ENCODE measurements around the gene FTSJ1. TPM values are rescaled to one million over a fixed set of nuclear protein-coding genes. Genes with fewer than 3 reads are reported as not detected.

The FTSJ1 gene
- total and polyA plus RNA-seq, 2 of the 8 experiments (the other 6 are each of a cell fraction or from before 2014, with no cell fraction given) = 62.4 to 80.4 TPM

DNA sequence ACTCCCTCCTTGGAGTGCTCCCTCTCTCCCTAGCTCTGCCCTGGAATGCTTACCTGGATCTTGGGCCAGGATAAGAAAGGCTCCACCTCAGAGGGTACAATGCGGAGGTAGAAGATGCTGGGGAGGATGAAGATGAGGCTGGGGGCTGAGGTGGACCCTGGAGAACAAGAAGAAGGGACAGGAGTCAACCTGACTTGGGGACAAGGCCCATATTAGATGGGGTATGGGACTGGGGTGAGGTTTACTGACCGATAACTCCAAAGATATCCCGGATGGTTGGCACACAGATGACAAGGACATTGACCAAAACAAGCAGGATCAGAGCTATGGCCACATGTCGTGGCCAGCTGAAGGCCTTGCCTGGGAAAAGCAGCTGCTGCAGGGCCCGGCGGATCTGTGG is 16.5 kb upstream of the FTSJ1 start (continued):
- TF ChIP-seq, protein P1, sequence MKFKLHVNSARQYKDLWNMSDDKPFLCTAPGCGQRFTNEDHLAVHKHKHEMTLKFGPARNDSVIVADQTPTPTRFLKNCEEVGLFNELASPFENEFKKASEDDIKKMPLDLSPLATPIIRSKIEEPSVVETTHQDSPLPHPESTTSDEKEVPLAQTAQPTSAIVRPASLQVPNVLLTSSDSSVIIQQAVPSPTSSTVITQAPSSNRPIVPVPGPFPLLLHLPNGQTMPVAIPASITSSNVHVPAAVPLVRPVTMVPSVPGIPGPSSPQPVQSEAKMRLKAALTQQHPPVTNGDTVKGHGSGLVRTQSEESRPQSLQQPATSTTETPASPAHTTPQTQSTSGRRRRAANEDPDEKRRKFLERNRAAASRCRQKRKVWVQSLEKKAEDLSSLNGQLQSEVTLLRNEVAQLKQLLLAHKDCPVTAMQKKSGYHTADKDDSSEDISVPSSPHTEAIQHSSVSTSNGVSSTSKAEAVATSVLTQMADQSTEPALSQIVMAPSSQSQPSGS (IDR thresholded peaks at IDR 0.05; ENCODE audit: low read length) = no peak
- TF ChIP-seq SRF (IDR thresholded peaks at IDR 0.05; ENCODE audit: low read depth, low read length) (no peak), HDAC6 (IDR thresholded peaks at IDR 0.05; ENCODE audit: low read depth, low read length) (no peak), RAD21 (IDR thresholded peaks at IDR 0.05 in 1 of 2, conservative IDR thresholded peaks at IDR 0.05 in 1 of 2; ENCODE audit: low read depth in 2 of 2, low read length in 2 of 2) (no peak)

All from H1 (cell line).